HG02870 (cell line): ENCODE data around the gene UGT1A8.
"Not testable (repeated sequence)": the region's sequence is repeated elsewhere in the genome, so short reads cannot be mapped to it uniquely, and the experiment has no call there.

ENCODE experiments used
- ATAC-seq: cut with Tn5 transposase; IDR thresholded peaks from one replicate; pipeline ENCODE4 v1.9.1; 2021; ENCODE audit warnings: mild to moderate bottlenecking, moderate library complexity; ENCODE audit not compliant: unreplicated experiment

Gene UGT1A8

GRCh38 chr2:233617476-233617875 is at the start of gene UGT1A8:
UGT1A8 (plus strand) TSS chr2:233617633; CDS start chr2:233617708, 75 bp downstream.
- not testable (repeated sequence) for ATAC-seq

GRCh38 chr2:233571001-233571400 is 46.4 kb upstream of the UGT1A8 start:
- no peak for ATAC-seq

GRCh38 chr2:233571462-233571861 is 46.0 kb upstream of the UGT1A8 start:
- no peak for ATAC-seq

- no peak for ATAC-seq
Measured at GRCh38 chr2:233572468-233572867, 45.0 kb upstream of the UGT1A8 start.

- not testable (repeated sequence) for ATAC-seq
Measured at GRCh38 chr2:233577341-233577740, 40.1 kb upstream of the UGT1A8 start.

- ATAC-seq: not testable (repeated sequence)
Measured at GRCh38 chr2:233583217-233583965, 34.0 kb upstream of the UGT1A8 start.

GRCh38 chr2:233584210-233584609 is 33.2 kb upstream of the UGT1A8 start:
- ATAC-seq: no peak

- ATAC-seq: no peak
Measured at GRCh38 chr2:233588400-233588799, 29.0 kb upstream of the UGT1A8 start.

- not testable (repeated sequence) for ATAC-seq
Measured at GRCh38 chr2:233592706-233593105, 24.7 kb upstream of the UGT1A8 start.

GRCh38 chr2:233593201-233593600 is 24.2 kb upstream of the UGT1A8 start:
- peak; percentile 45 for ATAC-seq

GRCh38 chr2:233597522-233597921 is 19.9 kb upstream of the UGT1A8 start:
- no peak for ATAC-seq

GRCh38 chr2:233598952-233599351 is 18.5 kb upstream of the UGT1A8 start:
- ATAC-seq: no peak

- ATAC-seq: no peak
Measured at GRCh38 chr2:233600386-233600785, 17.0 kb upstream of the UGT1A8 start.

GRCh38 chr2:233602076-233602475 is 15.4 kb upstream of the UGT1A8 start:
- no peak for ATAC-seq

GRCh38 chr2:233603520-233603919 is 13.9 kb upstream of the UGT1A8 start:
- no peak for ATAC-seq

GRCh38 chr2:233604826-233605225 is 12.6 kb upstream of the UGT1A8 start:
- ATAC-seq: no peak

- no peak for ATAC-seq
Measured at GRCh38 chr2:233605680-233606079, 11.8 kb upstream of the UGT1A8 start.

GRCh38 chr2:233611284-233611683 is 6.1 kb upstream of the UGT1A8 start:
- ATAC-seq: no peak

GRCh38 chr2:233620204-233620603 is 2.8 kb downstream of the UGT1A8 start:
- ATAC-seq: no peak

GRCh38 chr2:233621863-233622262 is 4.4 kb downstream of the UGT1A8 start:
- not testable (repeated sequence) for ATAC-seq

GRCh38 chr2:233627331-233628025 is 10.0 kb downstream of the UGT1A8 start:
- ATAC-seq: no peak

GRCh38 chr2:233636306-233636705 is 18.9 kb downstream of the UGT1A8 start, which contains the start of gene UGT1A10:
UGT1A10 (plus strand) TSS chr2:233636448; CDS start chr2:233636523, 75 bp downstream.
- not testable (repeated sequence) for ATAC-seq
